Activated effector memory CD4-positive, alpha-beta T cell treated with Interleukin-2 at 50 U/mL for 16 hours (primary cell): ENCODE data around the gene LARGE1.

ENCODE experiments used
- DNase-seq: peaks from one replicate; pipeline ENCODE4 v3.0.0-alpha.2; 2020

Gene LARGE1

GRCh38 chr22:33654173-33654895, 265.9 kb downstream of the LARGE1 start:
- DNase-seq, result no peak

DNA sequence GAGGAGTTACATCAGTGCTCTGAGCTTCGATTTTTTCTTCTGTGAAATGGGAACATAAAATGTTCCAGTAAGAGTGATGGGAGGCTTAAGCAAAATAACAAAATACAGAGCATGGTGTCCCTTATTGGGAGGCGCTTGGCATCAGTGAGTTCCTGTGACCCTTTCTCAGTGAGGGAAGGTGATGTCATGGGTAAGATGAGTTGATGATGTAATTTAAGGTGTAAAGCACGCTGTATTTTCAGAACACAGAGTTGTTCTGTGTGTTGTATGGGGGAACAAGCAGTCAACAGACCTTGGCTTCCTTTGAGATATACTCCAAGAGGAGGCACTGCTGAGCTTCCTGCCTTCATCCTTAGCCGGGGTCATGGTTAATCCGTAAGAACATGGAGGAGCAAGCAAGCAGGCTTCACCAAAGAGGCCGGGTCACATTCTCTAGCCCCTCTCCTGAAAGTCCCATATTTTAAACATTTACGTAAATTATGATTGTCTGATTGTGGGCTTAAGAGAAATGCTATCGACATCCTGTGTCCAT, 266.7 kb downstream of the LARGE1 start:
- DNase-seq, result no peak

GRCh38 chr22:33652615-33653014, 267.7 kb downstream of the LARGE1 start:
- no peak for DNase-seq

GRCh38 chr22:33650244-33650643, 270.0 kb downstream of the LARGE1 start:
- DNase-seq, result no peak

DNA sequence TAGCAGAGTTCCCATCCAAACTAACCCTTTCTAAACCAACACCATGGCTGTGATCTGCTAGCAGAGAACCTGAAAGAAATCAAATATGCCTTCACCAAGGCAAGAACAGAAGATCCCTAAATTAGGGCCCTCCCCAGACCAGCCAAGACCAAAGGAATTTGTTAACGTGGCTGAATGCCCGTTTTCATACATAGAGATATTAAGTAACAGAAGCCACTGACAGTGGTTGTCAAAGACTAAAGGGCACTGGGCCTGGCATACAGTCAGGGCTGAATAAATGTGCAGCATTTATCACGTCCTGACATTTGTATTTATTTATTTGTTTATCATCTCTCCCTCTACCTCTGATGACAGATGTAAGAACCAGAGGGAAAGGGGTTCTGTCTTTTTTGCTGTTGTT, 271.8 kb downstream of the LARGE1 start:
- no peak for DNase-seq

GRCh38 chr22:33640900-33641299, 279.4 kb downstream of the LARGE1 start:
- DNase-seq, result no peak

DNA sequence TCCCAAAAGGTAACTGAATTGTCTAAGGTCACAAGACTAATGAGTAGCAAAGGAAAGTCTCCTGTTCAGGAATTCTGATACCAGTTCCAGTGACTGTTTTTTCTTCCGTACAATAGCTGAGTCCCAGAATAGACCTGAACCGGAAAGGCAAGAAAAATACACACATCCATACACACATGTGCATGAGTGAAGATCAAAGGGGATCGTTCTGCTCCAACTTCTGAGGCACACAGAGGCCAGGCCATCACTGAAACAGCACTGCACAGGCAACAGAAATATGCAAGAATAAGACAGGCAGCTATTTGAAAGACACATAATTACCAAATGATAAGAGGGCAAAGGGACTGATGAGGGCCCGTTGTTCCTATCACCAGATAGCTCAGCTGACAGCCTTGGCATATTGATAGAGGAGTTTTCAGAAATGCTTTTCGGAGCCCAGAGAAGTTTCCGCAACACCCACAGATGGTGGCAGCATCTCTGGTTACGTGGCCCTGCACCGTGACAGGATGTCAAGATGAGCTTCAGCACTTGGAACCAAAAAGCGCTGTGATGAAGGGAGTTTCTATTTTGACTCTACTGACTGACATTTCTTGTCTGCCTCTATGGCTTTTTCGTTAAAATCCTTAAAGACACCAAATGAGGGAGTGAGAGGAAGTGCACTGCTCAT, 280.6 kb downstream of the LARGE1 start:
- no peak for DNase-seq

DNA sequence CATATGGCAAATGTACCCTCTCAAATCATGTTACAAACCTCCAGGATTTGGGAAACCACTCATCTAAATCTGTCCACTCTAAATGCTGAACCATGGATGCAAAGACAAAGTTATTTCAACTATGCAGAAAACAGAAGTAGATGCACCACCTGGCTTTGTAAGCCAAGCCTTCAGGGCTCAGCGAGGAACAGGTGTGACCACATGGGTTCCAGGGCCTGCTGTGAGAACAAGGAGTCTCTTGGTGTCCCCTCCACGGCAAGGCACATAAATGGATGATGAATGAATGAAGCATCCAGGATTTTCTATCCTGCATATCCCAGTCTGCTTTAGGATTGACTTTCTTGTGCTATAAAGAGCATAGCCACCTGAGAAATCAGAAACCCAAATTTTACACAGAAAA, 284.5 kb downstream of the LARGE1 start:
- no peak for DNase-seq

DNA sequence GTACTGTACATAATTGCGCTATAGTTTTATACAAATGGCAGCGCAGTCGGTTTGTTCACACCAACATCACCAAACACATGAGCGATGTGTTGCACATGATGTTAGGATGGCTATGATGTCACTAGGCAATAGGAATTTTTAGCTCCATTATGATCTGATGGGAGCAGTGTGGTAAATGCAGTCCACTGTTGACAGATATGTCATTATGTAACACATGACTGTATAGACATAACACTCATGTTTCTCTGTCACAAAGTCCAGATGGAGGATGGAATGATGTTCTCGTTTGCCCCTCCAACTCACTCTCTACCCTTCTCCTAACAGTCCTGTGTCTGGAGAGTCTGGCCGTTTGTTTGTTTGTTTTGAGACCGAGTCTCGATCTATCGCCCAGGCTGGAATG, 288.5 kb downstream of the LARGE1 start:
- no peak for DNase-seq

DNA sequence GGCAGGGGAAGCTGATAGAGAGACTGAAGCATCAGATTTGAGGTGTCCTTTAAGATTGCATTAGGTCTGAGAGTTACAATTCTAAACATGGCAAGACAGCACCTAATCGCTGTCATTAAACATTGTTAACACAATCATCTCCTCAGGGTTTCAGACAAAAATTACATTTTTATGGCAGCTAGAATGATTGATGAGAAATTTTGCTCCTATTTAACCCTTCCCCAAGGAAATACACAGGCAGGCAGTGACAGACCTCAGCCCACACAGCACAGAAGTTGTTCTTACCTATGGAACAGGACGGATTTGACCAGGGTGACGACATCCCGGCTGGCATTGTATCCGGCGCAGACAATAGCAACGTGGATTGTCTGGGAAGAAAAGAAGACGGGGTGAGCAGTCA, 294.3 kb downstream of the LARGE1 start:
- DNase-seq, result no peak

DNA sequence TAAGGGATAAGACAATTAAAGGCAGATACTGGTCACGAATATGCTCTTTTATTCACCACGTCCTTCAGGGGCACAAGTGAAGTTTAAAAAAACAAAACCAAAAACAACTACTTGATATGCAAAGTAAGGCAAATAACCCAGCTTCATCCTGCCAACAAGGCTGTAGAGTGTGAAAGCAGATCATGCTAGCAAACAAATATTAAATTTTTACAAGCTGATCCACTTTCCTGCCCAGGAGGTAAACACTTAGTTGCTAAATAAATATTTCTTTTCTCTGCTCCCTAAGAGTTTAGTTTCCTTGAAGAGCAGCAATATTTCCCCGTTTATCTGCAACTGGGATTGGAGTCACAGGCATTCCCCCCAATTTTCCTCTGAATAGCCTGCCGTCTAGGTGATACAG, 300.2 kb downstream of the LARGE1 start:
- DNase-seq, result no peak

DNA sequence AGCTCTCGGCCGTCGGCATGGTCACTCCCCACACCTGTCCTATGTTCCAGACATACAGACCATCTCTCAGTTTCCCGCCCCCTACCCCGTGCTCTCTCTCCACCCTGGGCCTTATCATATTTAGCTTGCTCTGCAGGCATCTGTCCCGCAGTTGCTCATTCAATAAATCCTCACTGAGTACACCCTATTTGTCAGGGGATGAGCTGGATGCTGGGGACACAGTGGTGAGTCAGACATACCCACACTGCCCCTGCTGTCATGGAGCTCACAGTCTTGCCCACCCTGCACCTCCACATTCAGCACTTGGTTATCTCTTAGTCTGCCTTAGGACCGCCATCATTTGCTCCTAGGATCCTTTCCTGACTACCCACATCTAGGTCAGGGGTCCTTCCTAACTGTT, 313.8 kb downstream of the LARGE1 start:
- no peak for DNase-seq

DNA sequence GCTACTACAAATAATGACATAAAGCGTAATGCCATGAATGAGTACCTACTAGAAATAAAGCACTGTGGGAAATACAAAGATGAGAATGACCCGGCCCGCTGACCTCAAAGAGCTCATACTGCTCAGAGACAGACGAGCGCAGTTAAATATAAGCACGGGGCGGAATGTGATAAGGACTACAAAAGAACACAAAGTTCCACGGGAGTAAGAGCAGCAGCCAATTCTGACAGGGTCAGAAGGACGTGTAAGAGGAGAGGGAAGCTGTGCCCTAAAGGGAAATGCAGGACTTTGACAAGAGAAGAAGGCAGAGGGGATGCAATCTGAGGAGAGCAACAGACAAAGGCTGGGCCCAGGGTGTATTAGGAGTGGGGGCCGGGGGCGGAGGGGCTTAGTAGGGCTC, 314.6 kb downstream of the LARGE1 start:
- no peak for DNase-seq

DNA sequence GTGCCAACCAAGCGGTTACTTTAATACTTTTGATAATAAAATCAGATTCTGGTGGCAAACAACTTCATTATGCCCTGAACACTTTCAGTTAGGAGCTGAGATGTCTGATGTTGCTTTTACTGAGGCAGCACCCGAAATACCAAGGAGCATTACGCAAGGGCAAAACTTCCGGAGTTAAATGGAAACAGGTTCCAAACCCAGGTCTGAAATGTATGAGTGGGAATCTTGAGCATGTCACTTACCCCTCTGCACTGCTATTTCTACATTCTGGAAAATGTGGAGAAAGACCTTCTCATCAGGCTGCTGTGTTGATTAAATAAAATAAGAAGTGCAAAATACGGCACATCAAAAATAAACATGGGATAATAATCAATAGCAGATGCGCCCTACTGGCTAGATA, 315.1 kb downstream of the LARGE1 start:
- no peak for DNase-seq

- DNase-seq, result no peak
Observed at GRCh38 chr22:33601062-33601461, 319.2 kb downstream of the LARGE1 start.

DNA sequence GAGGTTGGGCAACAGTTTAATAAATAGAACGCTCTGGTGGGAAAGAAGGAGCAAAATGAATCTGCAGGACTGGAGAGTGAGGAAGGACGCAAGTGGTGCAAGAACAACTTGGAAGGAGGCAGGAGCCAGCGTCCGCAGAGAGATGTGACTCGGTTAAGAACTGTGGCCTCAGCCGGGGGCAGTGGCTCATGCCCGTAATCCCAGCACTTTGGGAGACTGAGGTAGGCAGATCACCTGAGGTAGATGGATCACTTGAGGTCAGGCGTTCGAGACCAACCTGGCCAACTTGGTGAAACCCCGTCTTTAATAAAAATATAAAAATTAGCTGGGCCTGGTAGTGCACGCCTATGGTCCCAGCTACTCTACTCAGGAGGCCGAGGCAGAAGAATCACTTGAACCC, 319.7 kb downstream of the LARGE1 start:
- no peak for DNase-seq

DNA sequence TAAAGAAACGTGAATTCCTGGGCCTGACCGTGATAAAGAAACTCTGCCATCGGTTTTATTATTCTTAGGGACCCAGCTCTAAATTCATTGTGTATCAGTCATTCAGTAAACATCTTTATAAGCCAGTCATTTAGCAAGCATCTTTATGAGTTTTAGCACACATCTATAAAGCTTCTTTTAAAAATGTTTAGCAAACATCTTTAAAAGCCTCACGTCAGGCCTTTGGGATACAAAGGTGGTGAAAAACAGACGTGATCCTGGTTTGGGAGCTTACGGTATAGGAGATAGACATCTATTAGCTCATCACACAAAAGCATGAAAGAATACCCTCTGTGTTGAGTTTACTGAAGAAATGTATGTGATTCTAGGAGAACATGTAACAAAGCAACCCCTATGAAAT, 320.2 kb downstream of the LARGE1 start:
- no peak for DNase-seq

- DNase-seq, result no peak
Observed at GRCh38 chr22:33599596-33599995, 320.7 kb downstream of the LARGE1 start.

DNA sequence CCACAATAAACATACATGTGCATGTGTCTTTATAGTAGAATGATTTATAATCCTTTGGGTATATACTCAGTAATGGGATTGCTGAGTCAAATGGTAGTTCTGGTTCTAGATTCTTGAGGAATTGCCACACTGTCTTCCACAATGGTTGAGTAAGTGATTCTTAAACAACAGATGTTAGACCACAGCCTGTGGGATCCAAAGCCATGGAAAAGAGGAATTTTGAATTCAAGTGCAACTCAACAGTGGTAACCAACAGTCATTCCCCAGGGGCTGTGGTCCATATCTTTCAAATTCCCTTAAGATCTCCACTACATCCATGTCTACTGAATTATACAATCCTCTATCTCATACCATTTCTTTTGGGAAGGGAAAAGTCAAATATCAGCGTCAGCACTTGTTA, 321.5 kb downstream of the LARGE1 start:
- DNase-seq, result no peak

DNA sequence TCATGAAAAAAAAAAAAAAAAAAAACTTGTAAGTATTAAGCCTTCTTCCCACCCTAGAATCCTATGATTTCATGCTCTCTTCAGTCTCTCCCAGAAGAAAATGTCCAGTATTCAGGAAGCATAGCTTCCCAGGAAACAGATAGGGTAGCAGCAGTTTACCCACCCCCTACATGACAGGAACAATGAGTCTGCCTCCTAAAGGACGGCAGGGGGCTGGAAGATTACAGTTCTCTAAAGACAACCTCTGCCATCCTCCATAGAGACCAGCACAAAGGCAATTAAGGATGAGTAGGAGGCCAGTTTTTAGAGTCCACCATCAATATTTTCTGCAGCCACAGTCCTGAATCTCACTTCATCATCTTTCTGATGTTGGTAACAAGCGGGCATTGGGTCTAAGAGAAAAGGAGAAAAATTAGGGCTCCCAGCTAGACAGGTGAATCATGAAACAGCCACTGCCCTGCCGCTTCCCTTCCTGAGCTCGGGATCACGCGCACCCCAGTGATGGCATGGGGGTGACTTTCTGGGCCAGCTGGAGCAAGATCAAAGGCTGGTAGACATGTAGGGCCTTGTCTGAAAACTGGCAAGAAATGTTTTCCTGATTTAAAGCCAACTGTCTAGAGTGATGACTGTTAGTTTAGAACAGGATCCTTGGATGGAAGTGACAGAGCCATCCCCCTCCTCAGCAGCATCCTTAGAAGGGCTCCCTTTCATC, 322.8 kb downstream of the LARGE1 start:
- no peak for DNase-seq

GRCh38 chr22:33593818-33594217, 326.5 kb downstream of the LARGE1 start:
- DNase-seq, result no peak

DNA sequence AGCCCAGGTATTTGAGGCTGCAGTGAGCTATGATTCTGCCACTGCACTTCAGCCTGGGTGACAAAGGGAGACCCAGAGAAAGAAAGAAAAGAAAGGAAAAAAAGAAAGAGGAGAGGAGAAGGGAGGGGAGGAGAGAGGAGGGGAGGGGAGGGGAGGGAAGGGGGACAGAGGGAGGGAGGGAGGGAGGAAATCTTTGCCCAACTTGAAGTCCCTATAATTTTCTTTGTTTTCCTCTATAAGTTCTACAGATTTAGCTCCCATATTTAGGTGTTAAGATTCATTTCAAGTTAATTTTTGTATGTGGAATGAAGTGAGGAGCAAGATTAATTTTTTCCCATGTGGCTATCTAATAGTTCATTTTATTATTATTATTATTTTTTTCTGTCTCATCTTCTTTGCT, 328.3 kb downstream of the LARGE1 start:
- DNase-seq, result no peak

- DNase-seq, result no peak
Observed at GRCh38 chr22:33589297-33589696, 331.0 kb downstream of the LARGE1 start.

- DNase-seq, result no peak
Observed at GRCh38 chr22:33588860-33589259, 331.4 kb downstream of the LARGE1 start.
